Activated CD8-positive, alpha-beta T cell treated with anti-CD3 and anti-CD28 coated beads for 36 hours (primary cell): Measurements from ENCODE around the gene SYT2. TPM values are rescaled to one million over a fixed set of nuclear protein-coding genes. Genes with fewer than 3 reads are reported as not detected.
A peak's percentile ranks its signal among the peaks of the same experiment; 100 is the strongest.
"Not testable (repeated sequence)": the region's sequence is repeated elsewhere in the genome, so short reads cannot be mapped to it uniquely, and the experiment has no call there.

Source experiments
- ATAC-seq: fragments of 200-7000 bp; cut with Tn5 transposase; one replicate; pipeline ENCODE4 v1.10.0; 2021; ENCODE audit warnings: mild to moderate bottlenecking, moderate library complexity
- CTCF ChIA-PET: fragments of 350-600 bp; sonication (Branson Sonifier 250); formaldehyde crosslinking; loops from one replicate; lab custom pipeline; 2021; ENCODE audit warnings: antibody characterized with exemption; lab: Charles Lee
- POLR2A ChIA-PET: fragments of 350-600 bp; sonication (Branson Sonifier 250); formaldehyde crosslinking; loops from one replicate; lab custom pipeline; 2021; ENCODE audit warnings: antibody characterized with exemption; lab: Charles Lee
- DNase-seq: peaks from one replicate; pipeline ENCODE4 v3.0.0-alpha.2; 2020
- H3K27ac Mint-ChIP-seq: one replicate; pipeline ENCODE4 v1.8.0; 2021; ENCODE audit warnings: mild to moderate bottlenecking, mixed read lengths
- H3K27me3 Mint-ChIP-seq: one replicate; pipeline ENCODE4 v1.8.0; 2021; ENCODE audit warnings: mixed read lengths
- H3K36me3 Mint-ChIP-seq: one replicate; pipeline ENCODE4 v1.8.0; 2021; ENCODE audit warnings: low read depth, mixed read lengths
- H3K4me1 Mint-ChIP-seq: one replicate; pipeline ENCODE4 v1.8.0; 2021; ENCODE audit warnings: low read depth, mixed read lengths
- H3K4me3 Mint-ChIP-seq: one replicate; pipeline ENCODE4 v1.8.0; 2021; ENCODE audit warnings: mild to moderate bottlenecking, moderate library complexity, mixed read lengths
- H3K9me3 Mint-ChIP-seq: one replicate; pipeline ENCODE4 v1.8.0; 2021; ENCODE audit warnings: mixed read lengths
- intact Hi-C: fragments of 100-400 bp; cut with micrococcal nuclease; formaldehyde crosslinking; loops from one replicate; pipeline ENCODE4 v1.10.0; 2022
- total RNA-seq, 2 experiments: library from RNA; stranded (reverse); gene quantifications; one replicate each; pipeline ENCODE4 v1.2.3, GENCODE V29; 2021
- TF ChIP-seq, protein P1 (sequence below): fragments of 200-600 bp; IDR thresholded peaks from one replicate; pipeline ENCODE4 v1.8.0; 2022; ENCODE audit warnings: antibody characterized with exemption, mild to moderate bottlenecking

The SYT2 gene
- total RNA-seq, 2 experiments from 2014 or later: not detected

GRCh38 chr1:202561726-202562443 lies 148.4 kb downstream of the SYT2 start:
- DNase-seq: no peak
- intact Hi-C loops: no loop called here
- ATAC-seq: no peak
- Mint-ChIP-seq H3K36me3 (no peaks in the 10 kb centered on the region), H3K4me1 (peaks cover 14% of the 10 kb centered on the region), H3K27ac (no peak overlapping the region), H3K9me3 (no peaks in the 10 kb centered on the region), H3K27me3 (no peaks in the 10 kb centered on the region), H3K4me3 (no peak overlapping the region)
- ChIA-PET CTCF (interaction anchor here (1.0 to 2.5 kb wide), 3 partner anchors 10 to 20 kb away, joined by 3 to 21 read pairs (median 3); no protein-coding TSS in a partner anchor), POLR2A (interaction anchor here (1.3 kb wide), 1 partner anchor 13 kb away, joined by 6 read pairs; no protein-coding TSS in a partner anchor)
- TF ChIP-seq, protein P1, sequence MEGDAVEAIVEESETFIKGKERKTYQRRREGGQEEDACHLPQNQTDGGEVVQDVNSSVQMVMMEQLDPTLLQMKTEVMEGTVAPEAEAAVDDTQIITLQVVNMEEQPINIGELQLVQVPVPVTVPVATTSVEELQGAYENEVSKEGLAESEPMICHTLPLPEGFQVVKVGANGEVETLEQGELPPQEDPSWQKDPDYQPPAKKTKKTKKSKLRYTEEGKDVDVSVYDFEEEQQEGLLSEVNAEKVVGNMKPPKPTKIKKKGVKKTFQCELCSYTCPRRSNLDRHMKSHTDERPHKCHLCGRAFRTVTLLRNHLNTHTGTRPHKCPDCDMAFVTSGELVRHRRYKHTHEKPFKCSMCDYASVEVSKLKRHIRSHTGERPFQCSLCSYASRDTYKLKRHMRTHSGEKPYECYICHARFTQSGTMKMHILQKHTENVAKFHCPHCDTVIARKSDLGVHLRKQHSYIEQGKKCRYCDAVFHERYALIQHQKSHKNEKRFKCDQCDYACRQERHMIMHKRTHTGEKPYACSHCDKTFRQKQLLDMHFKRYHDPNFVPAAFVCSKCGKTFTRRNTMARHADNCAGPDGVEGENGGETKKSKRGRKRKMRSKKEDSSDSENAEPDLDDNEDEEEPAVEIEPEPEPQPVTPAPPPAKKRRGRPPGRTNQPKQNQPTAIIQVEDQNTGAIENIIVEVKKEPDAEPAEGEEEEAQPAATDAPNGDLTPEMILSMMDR: no peak

GRCh38 chr1:202561240-202561639 lies 149.0 kb downstream of the SYT2 start:
- Mint-ChIP-seq H3K4me1 (peaks cover 11% of the 10 kb centered on the region), H3K9me3 (no peaks in the 10 kb centered on the region), H3K27ac (no peak overlapping the region), H3K36me3 (no peaks in the 10 kb centered on the region), H3K4me3 (no peak overlapping the region), H3K27me3 (no peaks in the 10 kb centered on the region)
- ChIA-PET CTCF (interaction anchor here (0.7 to 2.5 kb wide), 3 partner anchors 10 to 715 kb away, joined by 3 to 21 read pairs (median 3); no protein-coding TSS in a partner anchor), POLR2A (no interaction called here)
- DNase-seq (no peak), ATAC-seq (no peak)
- intact Hi-C loops: no loop called here
- TF ChIP-seq, protein P1: no peak

- H3K27ac Mint-ChIP-seq, CTCF ChIA-PET, intact Hi-C loops, POLR2A ChIA-PET, H3K4me3 Mint-ChIP-seq, H3K36me3 Mint-ChIP-seq, H3K4me1 Mint-ChIP-seq, H3K9me3 Mint-ChIP-seq, H3K27me3 Mint-ChIP-seq, ATAC-seq, DNase-seq: not testable (repeated sequence)
Observed at GRCh38 chr1:202557662-202558061, 152.6 kb downstream of the SYT2 start.

DNA sequence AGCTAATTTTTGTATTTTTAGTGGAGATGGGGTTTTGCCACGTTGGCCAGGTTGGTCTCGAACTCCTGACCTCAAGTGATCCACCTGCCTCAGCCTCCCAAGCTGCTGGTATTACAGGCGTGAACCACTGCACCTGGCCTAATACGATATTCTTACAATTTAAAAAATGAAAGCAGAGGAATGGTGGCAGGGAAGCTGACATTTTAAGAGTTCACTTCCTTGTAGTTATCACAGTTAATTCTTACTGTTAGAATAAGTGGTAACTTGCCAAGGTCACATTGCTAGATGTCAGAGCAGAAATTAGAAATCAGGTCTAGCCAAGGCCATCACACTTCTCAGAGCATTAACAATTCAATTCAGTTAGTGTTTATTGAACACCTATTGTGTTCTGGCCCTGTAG lies 154.2 kb downstream of the SYT2 start:
- ATAC-seq, DNase-seq, H3K36me3 Mint-ChIP-seq, H3K4me3 Mint-ChIP-seq, intact Hi-C loops, H3K27me3 Mint-ChIP-seq, H3K4me1 Mint-ChIP-seq, POLR2A ChIA-PET, CTCF ChIA-PET, H3K27ac Mint-ChIP-seq, H3K9me3 Mint-ChIP-seq: not testable (repeated sequence)

- CTCF ChIA-PET: interaction anchor here (1.6 kb wide), 1 partner anchor 15 kb away, joined by 3 read pairs; no protein-coding TSS in a partner anchor
- H3K27me3 Mint-ChIP-seq, DNase-seq, intact Hi-C loops, H3K27ac Mint-ChIP-seq, H3K4me1 Mint-ChIP-seq, H3K9me3 Mint-ChIP-seq, POLR2A ChIA-PET, H3K4me3 Mint-ChIP-seq, ATAC-seq, H3K36me3 Mint-ChIP-seq: not testable (repeated sequence)
Observed at GRCh38 chr1:202554619-202555018, 155.6 kb downstream of the SYT2 start.

- DNase-seq (no peak), ATAC-seq (no peak)
- Mint-ChIP-seq H3K9me3 (no peaks in the 10 kb centered on the region), H3K27ac (no peak overlapping the region), H3K36me3 (no peaks in the 10 kb centered on the region), H3K4me3 (no peak overlapping the region), H3K4me1 (peaks cover 3% of the 10 kb centered on the region), H3K27me3 (no peaks in the 10 kb centered on the region)
- ChIA-PET CTCF (interaction anchor here (1.6 kb wide), 1 partner anchor 16 kb away, joined by 3 read pairs; no protein-coding TSS in a partner anchor), POLR2A (no interaction called here)
- intact Hi-C loops: no loop called here
- TF ChIP-seq, protein P1: no peak
Observed at GRCh38 chr1:202553560-202554038, 156.7 kb downstream of the SYT2 start.

GRCh38 chr1:202553078-202553477 lies 157.2 kb downstream of the SYT2 start:
- DNase-seq, H3K9me3 Mint-ChIP-seq, H3K27me3 Mint-ChIP-seq, H3K4me1 Mint-ChIP-seq, ATAC-seq, H3K36me3 Mint-ChIP-seq, H3K4me3 Mint-ChIP-seq, CTCF ChIA-PET, POLR2A ChIA-PET, intact Hi-C loops: not testable (repeated sequence)
- peak overlapping the region; percentile 32 for H3K27ac Mint-ChIP-seq

DNA sequence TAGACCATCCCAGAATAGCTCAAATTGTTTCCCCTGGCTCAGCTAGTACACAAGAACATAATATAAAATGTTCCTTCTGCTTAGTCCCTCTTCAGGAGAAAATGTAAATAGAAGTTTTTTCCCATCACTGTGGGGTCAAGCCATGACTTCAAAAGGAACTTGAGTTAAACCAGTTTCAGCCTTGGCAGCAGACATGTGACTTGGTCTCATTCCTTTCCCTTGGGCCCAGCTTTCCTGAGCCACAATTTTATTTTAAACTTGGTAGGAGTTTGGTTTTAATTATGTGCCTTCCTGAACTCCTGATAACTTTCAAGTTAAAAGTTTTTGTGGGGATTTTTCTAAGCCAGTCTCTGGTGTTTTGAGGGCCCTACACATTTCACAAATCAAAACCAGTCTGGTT lies 157.6 kb downstream of the SYT2 start:
- CTCF ChIA-PET, H3K4me1 Mint-ChIP-seq, intact Hi-C loops, H3K9me3 Mint-ChIP-seq, DNase-seq, POLR2A ChIA-PET, H3K36me3 Mint-ChIP-seq, ATAC-seq, H3K27me3 Mint-ChIP-seq, H3K4me3 Mint-ChIP-seq: not testable (repeated sequence)
- H3K27ac Mint-ChIP-seq: peak overlapping the region; percentile 32
